ENCODE data around the gene CHST14. TPM values are rescaled to one million over a fixed set of nuclear protein-coding genes. Genes with fewer than 3 reads are reported as not detected.
"Not testable (repeated sequence)": the region's sequence is repeated elsewhere in the genome, so short reads cannot be mapped to it uniquely, and the experiment has no call there.

The CHST14 gene
- total RNA-seq, 1 donor from 2014 or later: 11.7 TPM

DNA sequence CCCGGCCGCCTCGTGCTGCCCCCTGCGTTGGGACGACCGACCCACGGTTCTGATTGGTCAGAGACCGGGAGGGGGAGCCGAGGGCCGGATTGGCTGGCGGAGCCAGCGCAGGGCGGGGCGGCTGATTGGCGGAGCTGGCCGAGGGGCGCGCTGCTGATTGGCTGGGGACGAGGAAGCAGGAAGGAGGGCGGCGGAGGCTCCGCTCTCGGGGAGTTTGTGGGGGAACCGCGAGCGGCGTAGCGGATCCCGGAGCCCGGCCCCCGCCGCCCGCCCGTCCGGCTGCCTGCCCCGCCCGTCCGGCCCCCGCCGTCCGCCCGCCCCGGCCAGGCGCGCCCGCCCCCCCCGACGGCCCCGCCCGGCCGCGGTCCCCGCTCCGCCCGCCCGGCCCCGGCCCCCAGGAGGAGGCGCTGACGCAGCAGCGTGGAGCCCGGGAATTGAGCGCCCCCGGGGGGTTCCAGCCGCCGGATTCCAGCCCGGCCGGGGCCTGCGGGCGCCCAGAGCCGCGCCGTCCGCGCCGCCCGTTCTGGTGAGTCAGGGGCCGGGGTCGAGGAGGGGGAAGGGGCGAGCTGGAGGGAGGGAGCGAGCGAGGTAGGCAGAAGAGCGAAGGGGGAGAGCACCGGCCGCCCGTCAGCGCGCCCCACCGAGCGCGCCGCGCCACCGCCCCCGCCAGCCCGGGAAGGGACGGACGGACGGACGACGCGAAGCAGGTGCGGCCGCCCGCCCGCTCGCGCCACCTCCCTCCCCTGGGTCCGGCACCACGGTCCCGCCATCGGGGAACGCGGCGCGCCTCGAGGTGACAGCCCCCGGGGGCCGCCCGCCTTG, 29.8 kb upstream of the CHST14 start, which contains the start of gene BAHD1:
BAHD1 (plus strand) TSS at position 211 of the 822 bp plus-strand sequence. CDS start 17,512 bp downstream, outside the sequence.
- peak; percentile 96 for DNase-seq

DNA sequence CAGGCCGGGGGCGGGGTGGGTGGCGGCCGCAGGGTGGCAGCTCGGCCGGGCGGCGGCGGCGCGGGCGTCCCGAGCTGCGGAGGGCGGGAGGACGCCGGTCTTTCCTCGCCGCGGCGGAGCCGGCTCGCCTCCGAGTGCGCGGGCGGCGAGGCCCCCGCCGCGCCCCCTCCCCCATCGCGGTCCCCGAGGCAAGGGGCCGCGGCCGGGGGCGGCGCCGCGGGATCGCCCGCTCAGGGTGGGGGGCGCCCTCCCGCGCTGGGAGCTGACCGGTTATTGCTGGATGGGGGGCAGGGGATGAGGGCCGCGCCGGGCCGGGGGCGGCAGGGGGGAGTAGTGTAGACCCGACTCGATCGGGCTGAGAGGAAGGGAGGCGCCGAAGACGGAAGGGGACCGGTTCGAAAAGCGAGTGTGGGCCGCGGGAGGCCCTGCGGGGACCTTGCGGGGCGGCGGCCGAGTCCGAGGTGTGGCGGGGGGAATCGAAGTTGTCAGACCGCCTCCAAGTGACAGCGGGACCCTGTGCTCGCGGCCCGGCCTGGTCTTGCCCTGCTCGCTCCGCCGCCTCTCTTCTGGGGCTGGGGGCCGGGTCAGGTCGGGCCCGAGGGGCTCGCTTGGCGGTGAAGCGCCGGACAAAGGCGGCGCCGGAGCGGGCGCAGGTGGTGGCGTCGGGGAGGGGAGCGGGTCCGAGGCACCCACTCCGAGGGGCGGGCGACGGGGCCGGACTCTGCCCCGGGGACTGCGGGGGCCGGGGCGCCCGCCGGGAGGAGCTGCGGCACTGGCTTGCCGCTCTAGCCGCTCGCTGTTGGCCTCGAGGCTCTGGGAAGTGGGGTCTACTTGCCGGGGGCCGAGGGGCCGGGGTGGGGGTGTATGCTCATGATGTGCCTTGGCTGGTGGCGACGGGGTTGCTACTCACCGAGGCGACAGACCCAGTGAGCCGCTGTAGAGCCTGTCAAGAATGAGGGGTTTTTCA, 28.9 kb upstream of the CHST14 start:
- DNase-seq: peak; percentile 24

DNA sequence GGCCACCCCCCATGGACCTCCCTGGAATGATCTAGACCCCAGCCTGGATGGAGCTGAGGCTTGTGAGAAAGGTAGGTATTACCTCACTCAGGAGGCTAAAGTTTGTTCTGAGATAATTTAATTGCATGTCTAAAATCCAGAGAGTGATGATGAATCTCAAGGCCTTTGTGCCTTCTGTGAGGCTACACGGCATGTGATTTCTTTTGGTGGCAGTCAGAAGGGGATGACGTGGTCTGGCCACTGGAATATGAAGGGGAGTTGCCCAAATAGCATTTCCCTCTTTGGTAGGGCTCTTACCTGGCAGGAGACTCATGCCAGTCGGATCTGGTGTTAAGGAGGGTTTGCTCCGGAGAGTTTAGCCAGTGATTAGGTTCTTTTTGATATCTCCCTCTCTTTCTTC, 27.5 kb upstream of the CHST14 start:
- DNase-seq: no peak

DNA sequence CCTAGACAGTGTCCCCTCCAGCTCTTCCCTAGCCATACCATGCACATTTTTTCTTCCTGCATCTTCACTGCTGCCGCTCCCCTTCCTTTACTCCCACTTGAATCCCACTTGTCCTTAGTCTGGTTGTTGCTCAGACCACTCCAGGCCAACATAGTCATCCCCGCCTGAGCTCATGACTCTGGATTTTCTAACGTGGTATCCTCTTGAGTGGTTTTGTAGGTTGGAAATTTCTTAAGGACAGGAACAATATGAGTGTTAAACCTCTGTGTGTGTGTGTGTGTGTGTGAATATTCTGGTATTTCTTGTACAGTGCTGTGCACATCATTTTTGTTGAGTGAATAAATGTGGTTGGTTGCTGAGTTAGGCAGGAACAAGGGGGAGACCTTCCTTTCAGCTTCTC, 26.9 kb upstream of the CHST14 start:
- no peak for DNase-seq

DNA sequence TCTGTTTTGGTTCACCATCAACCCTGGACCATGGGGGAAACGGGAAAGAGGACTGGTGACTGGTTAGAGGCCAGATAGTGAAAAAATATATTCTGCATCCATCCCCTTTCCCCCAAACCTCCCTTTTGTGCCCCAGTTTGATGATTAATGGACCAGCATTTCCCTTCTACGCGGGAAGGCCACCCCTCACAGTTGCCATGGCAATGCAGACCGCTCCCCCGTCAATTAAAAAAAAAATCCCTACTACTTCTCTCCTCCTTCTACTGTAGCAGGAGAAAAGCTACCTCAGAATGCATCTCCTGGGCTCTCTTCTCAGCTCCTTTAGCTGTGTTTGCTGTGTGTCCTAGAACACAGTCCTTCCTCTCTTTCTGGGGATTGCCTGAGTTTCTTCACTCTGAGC, 26.0 kb upstream of the CHST14 start:
- no peak for DNase-seq

DNA sequence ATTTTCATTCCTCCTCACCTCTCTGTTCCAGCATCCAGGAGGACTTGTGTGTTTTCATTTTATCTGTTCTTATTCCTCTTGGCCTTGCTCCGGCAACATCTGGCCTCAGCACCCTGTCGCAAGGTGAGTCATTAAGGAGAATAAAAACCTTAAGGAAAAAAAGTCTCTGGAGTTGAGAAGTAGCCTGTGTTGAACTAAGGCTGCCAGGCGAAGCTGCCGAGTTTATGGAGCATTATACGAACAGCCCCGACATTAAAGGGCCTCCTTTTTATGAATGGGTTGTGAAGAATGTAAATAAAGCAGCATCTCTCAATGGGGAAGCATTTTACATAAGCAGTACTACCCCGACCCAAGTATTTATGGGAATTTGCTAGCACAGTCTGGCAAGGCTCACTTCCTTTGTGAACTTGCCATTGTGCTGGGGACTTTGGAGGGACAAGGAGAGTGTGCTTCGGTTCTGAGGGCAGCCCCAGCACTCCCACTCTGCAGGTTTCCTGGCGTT, 25.3 kb upstream of the CHST14 start:
- no peak for DNase-seq

DNA sequence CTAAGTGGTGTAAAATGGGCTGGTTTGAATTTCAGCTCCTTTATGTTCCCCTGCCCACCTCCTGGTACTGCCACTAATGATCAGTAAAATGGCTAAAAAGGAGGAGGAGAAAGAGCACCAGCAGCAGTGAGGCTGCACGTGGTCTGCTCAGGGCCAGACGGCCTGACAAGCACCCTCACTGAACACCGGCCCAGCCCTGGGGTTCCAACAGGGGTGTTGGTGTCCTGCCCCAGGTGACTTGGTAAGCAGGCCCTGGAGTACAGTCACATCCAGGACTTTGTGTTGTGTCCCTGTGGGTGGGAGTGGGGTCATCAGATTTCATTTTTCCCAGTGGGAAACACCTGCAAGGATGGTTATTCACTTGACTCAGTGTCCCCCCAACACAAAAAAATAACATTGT, 24.6 kb upstream of the CHST14 start:
- no peak for DNase-seq

DNA sequence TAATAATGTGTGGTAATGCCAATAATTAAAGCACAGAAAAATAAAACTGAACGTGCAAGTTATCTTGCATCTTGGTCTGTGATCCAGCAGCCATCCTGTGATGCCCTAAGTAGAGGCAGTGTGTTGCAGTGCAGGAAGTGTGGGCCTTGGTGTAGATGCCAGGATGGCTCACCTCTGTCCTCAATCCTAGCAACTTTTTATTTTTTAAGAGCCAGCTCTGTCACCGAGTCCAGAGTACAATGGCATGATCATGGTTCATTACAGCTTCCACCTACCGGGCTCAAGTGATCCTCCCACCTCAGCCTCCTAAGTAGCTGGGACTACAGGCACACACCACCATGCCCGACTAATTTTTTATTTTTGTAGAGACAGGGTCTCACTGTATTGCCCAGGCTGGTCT, 22.4 kb upstream of the CHST14 start:
- no peak for DNase-seq

DNA sequence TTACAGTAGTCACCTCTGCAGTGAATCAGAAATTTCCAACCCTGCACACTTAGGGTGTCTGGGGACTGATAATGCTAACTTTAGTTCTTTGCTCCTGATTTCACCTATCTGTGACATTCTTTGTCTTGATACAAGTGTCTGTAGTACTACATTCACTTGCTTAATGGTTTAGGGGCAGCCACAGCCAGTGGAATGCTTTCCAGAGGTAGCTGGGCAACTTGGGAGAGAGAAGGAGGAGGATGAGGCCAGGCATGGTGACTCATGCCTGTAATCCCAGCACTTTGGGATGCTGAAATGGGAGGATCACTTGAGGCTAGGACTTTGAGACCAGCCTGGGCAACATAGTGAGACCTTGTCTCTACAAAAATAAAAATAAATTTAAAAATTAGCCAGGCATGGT, 21.5 kb upstream of the CHST14 start:
- DNase-seq: no peak

DNA sequence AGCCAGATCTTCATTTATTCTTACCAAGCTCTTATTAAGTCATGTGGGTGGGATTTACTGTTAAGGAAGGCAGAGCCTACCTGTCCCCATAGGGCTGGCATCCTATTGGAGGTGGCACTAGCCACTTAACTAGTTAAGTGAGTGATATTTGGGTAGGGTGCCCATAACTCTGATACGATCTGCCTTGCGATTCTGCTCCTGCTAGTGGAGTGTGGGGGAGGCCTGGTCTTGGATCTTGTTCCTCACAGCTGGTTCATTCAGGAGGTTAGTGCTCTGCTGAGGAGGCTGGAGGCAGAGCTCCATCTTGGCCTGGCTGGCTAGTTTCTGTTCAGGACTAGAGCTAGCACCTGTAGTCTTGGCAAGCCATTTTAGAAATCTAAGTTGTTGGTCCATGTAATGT, 20.7 kb upstream of the CHST14 start:
- DNase-seq: no peak

DNA sequence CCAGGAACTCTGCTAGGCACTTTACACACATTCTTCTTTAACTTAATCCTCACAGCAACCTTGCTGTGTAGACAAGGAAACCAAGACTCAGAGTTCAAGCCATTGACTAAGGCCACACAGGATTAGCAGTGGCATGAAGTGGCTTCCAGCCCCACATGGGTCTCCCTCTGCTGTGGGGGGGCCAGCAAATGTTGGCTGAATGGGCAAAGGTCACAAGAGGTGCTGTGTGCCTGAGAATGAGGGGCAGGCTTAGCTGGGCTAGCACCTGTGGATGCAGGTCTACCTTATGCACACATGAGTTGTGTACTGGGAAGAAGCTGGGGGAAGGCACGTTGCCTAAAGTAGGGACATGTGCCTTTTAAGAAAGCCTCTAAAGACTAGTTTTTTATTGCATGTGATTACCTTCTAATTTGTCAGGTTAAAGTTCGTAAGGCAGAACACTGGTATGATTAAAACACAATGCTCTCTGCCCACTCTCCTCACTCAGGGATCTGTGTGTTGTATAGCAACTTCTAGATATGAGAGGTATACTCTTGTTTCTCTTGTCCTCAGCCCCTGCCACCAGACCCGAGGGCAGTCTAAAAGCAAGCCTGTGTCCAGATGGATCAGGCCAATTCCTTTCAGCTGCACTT, 19.1 kb upstream of the CHST14 start:
- DNase-seq: no peak

DNA sequence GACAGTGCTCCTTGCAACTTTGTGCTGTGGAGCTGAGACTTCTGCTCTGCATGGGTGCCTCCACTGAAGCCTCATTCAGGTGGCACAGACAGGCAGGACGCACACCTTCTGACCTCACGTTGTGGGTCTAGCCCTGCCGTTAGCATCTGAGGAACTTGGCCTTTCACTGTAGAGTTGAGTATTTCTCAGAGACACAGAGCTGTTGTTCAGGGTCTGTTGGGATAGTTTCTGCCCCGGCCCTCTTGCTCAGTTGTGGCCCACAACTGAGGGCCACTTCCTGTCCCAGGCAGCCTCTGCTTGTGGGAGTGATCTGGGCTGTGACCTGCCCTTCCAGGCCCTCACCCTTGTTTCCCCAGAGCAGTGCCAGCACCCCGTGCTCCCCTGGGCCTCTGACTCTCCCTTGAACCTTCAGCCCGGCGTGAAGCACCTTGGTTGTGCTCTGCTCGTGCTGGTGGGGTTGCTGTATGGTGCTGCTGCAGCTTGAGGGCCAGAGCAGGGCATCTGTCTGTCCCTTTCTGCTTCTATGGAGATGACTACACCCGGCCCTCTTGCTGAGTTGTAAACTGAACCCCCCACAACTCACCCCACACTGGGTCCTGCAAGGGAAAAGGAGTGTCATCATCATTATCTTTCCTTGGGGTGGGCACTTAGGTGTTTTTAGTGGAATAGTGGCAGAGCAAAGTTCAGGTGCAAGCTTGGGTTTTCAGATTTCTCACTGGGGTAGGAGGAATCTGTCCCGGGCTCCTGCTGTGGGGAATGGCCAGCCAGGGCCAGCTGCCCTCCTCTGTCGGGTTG, 18.3 kb upstream of the CHST14 start:
- DNase-seq: no peak

DNA sequence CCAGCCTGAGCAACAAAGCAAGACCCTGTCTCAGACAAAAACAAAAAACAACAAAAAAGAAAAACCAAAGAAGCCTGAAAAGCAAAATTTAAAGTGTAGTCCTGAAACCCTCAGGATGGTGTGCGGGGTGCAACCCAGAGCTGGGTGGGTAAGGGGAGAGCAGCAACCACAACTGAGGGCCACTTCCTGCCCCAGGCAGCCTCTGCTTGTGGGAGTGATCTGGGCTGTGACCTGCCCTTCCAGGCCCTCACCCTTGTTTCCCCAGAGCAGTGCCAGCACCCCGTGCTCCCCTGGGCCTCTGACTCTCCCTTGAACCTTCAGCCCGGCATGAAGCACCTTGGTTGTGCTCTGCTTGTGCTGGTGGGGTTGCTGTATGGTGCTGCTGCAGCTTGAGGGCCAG, 16.8 kb upstream of the CHST14 start:
- DNase-seq: not testable (repeated sequence)

DNA sequence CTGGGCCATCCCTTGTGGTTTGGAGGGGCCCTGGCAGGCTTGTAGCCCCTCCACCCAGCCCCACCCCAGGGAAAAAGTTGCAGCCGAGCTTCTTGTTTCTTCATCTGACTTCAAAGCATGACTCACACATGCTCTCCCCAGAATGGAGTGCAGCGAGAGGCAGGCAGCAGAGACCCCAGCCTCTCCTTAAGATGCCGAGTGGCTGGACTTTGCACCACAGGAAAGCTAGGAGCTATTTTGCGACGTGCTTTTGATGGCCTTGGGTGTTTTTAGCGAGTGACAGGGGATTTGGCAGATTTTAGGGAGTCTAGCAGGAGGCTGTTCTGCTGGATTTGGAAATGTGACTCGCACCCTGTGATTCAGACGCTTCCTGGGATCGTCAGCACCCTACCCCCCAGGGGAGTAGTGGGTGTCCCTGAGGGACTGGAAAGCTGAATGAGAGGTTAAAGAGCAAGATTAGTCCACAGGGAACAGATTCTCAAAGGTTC, 15.8 kb upstream of the CHST14 start:
- DNase-seq: no peak

DNA sequence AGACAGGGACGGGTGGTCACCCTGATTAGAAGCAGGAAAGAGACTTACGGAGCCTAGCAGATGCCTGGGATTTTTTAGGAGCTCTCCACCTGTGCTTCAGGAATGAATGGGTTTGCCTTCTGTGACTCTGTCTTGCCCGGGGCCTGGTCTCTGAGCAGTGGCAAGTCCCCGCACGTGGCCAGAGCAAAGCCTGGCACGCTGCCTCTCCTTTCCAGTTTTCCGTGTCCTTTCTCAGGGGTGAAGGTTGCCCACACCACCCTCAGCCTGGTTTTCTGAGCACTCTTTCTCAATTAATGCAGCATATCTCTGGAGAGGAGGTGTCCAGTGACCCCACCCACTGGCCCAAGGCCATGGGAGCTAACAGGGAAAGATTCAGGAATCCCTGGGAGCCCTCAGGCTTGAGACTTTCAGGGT, 14.5 kb upstream of the CHST14 start:
- no peak for DNase-seq

DNA sequence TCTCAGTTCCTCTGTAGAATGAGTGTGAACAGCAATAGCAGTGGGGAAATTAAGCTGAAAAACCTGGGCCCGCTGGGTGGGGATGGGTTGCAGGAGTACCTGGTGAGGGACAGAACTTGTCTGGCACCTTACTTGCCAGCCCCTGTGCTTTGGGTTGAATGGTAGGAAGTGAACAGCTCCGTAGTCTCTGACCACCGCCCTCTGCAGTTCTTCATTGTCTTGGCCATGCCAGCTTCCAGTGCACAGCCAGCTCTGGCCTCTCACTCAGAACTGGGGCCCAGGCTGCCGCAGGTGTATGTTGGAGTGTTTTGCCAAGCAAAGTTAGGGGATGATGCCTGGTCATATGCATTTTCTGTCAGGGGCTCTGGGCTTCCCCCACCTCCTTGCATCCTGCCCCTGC, 14.0 kb upstream of the CHST14 start:
- DNase-seq: no peak

DNA sequence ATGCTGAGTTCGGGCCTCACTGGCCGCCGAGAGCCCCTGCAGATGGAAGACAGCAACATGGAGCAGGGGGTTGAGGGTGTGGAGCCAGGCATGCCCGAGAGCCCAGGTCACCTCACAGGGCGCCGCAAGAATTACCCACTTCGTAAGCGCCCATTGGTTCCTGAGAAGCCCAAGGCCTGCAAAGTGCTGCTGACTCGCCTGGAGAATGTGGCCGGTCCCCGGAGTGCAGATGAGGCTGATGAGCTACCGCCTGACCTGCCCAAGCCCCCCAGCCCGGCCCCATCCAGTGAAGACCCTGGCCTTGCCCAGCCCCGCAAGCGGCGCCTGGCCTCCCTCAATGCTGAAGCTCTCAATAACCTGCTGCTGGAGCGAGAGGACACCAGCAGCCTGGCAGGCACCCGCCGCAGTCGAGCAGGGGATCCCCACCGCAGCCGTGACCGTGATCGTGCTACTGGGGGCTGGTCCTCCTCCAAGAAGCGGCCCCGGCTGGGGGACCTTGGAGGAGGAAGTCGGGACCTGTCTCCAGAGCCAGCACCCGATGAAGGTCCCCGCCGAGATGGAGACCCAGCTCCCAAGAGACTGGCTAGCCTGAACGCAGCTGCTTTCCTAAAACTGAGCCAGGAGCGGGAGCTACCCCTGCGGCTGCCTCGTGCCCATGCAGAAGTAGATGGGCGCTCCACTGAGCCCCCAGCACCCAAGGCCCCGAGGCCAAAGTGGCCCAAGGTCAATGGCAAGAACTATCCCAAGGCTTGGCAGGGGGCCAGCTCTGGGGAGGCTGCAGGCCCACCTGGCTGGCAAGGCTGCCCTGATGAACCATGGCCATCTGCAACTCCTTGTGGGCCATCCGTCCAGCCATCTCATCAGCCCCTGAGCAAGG, 12.1 kb upstream of the CHST14 start:
- no peak for DNase-seq

DNA sequence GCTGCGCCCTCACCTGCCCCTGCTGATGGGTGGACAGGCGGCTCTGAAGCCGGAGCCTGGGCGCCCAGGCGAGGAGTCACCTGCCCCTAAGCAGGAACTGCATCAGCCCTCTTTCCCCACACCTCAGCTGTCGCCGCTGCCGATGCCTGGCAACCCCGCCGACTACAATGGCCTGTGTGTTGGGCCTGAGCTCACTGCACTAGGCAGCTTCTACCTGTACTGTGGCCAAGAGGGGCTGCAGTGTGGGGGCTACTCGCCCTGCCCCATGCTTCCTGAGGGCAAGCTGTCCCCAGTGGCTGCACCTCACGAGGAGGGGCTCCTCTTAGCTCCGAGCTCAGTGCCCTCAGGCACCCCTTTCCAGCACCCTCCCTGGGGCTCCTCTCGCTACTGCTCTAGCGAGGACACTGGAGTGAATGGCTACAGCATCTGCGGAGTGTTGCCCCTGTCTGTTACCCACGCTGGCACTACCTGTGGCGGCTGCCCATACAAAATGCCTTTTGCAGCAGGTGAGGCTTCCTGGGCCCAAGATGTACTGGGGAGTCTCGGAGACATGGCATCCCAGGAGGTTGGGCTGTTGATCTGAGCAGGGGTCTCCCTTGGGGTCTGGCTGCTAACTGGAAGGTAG, 11.3 kb upstream of the CHST14 start:
- DNase-seq: no peak

DNA sequence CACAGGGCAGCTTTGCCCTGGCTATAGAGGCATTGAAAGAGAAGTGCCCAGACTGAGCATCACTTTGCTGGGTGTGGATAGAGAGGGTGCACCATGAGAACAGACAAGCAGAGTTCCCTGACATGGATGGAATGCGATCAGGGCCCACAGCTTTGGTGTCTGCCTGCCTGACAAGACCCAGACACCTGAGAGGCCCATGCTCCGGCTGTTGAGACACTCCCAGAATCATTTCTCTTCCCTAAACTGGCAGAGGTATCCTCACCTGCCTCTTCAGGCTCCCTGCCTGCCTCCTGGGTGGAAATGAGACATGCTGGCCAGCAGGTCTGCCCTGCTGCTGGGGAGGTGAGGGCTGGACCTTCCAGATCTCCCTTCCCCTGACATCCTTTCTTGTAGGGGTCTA, 10.4 kb upstream of the CHST14 start:
- no peak for DNase-seq

DNA sequence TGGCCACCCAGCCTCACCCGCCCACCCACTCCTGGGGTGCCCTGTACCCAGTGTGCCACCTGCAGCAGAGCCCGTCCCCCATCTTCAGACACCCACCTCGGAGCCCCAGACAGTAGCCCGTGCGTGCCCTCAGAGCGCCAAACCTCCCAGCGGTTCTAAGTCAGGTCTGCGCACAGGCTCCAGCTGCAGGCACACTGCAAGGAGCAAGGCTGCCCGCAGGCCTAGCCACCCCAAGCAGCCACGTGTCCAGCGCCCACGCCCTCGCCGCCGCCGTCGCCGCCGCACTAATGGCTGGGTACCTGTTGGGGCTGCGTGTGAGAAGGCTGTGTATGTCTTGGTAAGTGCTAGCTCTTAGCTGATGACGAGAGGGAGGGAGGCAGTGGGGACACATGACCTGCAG, 8.8 kb upstream of the CHST14 start:
- DNase-seq: no peak
